ENCODE measurements around the gene ATP8A2.

ATP8A2 gene

GRCh38 chr13:25915840-25916518 lies 544.2 kb downstream of the ATP8A2 start:
- in situ Hi-C loops (cut with HindIII; ENCODE audit: low sequenced_read_pairs): no loop called here
- TF ChIP-seq, protein P1, sequence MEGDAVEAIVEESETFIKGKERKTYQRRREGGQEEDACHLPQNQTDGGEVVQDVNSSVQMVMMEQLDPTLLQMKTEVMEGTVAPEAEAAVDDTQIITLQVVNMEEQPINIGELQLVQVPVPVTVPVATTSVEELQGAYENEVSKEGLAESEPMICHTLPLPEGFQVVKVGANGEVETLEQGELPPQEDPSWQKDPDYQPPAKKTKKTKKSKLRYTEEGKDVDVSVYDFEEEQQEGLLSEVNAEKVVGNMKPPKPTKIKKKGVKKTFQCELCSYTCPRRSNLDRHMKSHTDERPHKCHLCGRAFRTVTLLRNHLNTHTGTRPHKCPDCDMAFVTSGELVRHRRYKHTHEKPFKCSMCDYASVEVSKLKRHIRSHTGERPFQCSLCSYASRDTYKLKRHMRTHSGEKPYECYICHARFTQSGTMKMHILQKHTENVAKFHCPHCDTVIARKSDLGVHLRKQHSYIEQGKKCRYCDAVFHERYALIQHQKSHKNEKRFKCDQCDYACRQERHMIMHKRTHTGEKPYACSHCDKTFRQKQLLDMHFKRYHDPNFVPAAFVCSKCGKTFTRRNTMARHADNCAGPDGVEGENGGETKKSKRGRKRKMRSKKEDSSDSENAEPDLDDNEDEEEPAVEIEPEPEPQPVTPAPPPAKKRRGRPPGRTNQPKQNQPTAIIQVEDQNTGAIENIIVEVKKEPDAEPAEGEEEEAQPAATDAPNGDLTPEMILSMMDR (IDR thresholded peaks at IDR 0.05; ENCODE audit: low read depth, low read length): no peak
- H3K4me3 ChIP-seq (ENCODE audit: low read depth, low read length): no peak overlapping the region
- no peak for DNase-seq (ENCODE audit: low read depth, low spot score)

- no peak for DNase-seq (ENCODE audit: low read depth, low spot score)
- no peak overlapping the region for H3K4me3 ChIP-seq (ENCODE audit: low read depth, low read length)
- in situ Hi-C loops (cut with HindIII; ENCODE audit: low sequenced_read_pairs): no loop called here
- TF ChIP-seq, protein P1 (IDR thresholded peaks at IDR 0.05; ENCODE audit: low read depth, low read length): no peak
Observed at GRCh38 chr13:25920277-25920676, 548.5 kb downstream of the ATP8A2 start.

DNA sequence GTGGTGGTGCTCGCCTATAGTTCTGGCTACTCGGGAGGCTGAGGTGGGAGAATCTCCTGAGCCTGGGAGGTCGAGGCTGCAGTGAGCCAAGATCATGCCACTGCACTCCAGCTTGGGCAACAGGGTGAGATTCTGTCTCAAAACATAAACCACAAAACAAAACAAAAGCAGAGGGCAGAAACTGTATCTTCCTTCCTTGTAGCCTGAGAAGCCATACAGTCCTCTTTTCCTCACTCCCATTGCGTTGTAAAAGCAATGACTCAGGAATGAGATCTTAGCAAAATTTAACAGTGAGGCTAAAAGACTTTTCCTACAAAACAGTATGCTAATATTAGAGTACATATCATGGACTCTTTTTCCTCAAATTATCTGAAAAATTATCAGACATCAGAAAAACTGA lies 549.2 kb downstream of the ATP8A2 start:
- in situ Hi-C loops (cut with HindIII; ENCODE audit: low sequenced_read_pairs): no loop called here
- TF ChIP-seq, protein P1 (IDR thresholded peaks at IDR 0.05; ENCODE audit: low read depth, low read length): no peak
- no peak overlapping the region for H3K4me3 ChIP-seq (ENCODE audit: low read depth, low read length)
- no peak for DNase-seq (ENCODE audit: low read depth, low spot score)

- no peak for DNase-seq (ENCODE audit: low read depth, low spot score)
- TF ChIP-seq, protein P1 (IDR thresholded peaks at IDR 0.05; ENCODE audit: low read depth, low read length): no peak
- in situ Hi-C loops (cut with HindIII; ENCODE audit: low sequenced_read_pairs): no loop called here
- H3K4me3 ChIP-seq (ENCODE audit: low read depth, low read length): no peak overlapping the region
Observed at GRCh38 chr13:25922376-25922775, 550.6 kb downstream of the ATP8A2 start.

DNA sequence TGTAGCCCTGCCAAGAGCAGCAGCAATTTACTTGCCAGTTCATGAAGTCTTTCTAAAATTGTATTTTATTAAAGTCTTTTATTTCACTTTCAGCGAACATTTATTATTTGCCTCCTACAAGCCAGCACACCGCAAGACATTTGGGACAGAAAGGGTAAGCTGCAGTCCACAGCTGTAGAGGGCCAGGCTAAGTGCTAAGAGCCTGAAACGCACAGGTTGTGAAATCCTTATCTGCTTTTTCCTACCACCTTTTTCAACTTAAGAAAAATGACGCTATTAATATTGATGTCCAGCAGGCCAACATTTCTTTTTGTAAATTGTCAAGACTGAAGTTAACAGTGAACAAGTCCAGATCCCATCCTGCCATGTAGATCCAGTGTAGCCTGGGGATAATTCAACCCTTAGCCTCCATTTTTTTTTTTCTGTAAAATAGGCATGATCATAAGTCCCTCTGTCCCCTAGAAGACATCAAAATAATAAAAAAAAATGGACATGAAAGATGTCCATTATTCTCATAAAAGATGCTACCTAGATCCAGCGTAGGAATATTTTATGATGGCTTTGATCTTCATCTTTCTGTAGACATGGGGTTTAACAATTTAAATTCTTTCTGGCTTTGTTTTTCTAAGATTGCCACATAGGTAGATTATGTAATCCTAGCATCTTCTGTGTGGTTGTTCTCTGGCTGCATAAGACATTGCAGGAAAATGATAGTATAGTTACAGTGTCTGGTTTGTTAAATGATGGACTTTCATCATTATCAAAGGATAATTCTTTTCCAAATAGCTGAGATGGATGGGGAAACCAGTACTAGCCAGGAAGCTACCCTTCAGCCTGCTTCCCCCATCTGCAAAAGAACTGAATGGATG lies 551.7 kb downstream of the ATP8A2 start:
- TF ChIP-seq, protein P1 (IDR thresholded peaks at IDR 0.05; ENCODE audit: low read depth, low read length): no peak
- in situ Hi-C loops (cut with HindIII; ENCODE audit: low sequenced_read_pairs): no loop called here
- no peak overlapping the region for H3K4me3 ChIP-seq (ENCODE audit: low read depth, low read length)
- no peak for DNase-seq (ENCODE audit: low read depth, low spot score)

GRCh38 chr13:25927363-25927762 lies 555.6 kb downstream of the ATP8A2 start:
- DNase-seq (ENCODE audit: low read depth, low spot score): no peak
- in situ Hi-C loops (cut with HindIII; ENCODE audit: low sequenced_read_pairs): no loop called here
- TF ChIP-seq, protein P1 (IDR thresholded peaks at IDR 0.05; ENCODE audit: low read depth, low read length): no peak
- no peak overlapping the region for H3K4me3 ChIP-seq (ENCODE audit: low read depth, low read length)
